GM18508 (cell line): ENCODE results near the gene LRP5.

ENCODE experiments used
- ATAC-seq: cut with Tn5 transposase; IDR thresholded peaks from one replicate; pipeline ENCODE4 v1.9.1; 2021; ENCODE audit warnings: moderate number of reproducible peaks; ENCODE audit not compliant: insufficient read depth, unreplicated experiment

LRP5 gene

GRCh38 chr11:68406324-68407313 lies 94.2 kb downstream of the LRP5 start:
- no peak for ATAC-seq

GRCh38 chr11:68408512-68408911 lies 96.1 kb downstream of the LRP5 start:
- ATAC-seq, result no peak

GRCh38 chr11:68409748-68410344 lies 97.5 kb downstream of the LRP5 start:
- ATAC-seq, result no peak

GRCh38 chr11:68411501-68411991 lies 99.2 kb downstream of the LRP5 start:
- no peak for ATAC-seq

- ATAC-seq, result no peak
These were observed 100.4 kb downstream of the LRP5 start for GRCh38 chr11:68412593-68413475.

- ATAC-seq, result no peak
These were observed 101.2 kb downstream of the LRP5 start for GRCh38 chr11:68413591-68413999.

GRCh38 chr11:68414496-68415221 lies 102.3 kb downstream of the LRP5 start:
- ATAC-seq, result no peak

GRCh38 chr11:68416070-68416578 lies 103.7 kb downstream of the LRP5 start:
- ATAC-seq, result no peak

- no peak for ATAC-seq
These were observed 106.3 kb downstream of the LRP5 start for GRCh38 chr11:68418648-68419047.

- ATAC-seq, result no peak
These were observed 107.8 kb downstream of the LRP5 start for GRCh38 chr11:68420171-68420570.

GRCh38 chr11:68423481-68423880 lies 111.1 kb downstream of the LRP5 start:
- no peak for ATAC-seq

- no peak for ATAC-seq
These were observed 111.8 kb downstream of the LRP5 start for GRCh38 chr11:68424101-68424632.

GRCh38 chr11:68424981-68425865 lies 112.8 kb downstream of the LRP5 start:
- ATAC-seq, result no peak

- no peak for ATAC-seq
These were observed 113.5 kb downstream of the LRP5 start for GRCh38 chr11:68425866-68426380.

- ATAC-seq, result no peak
These were observed 117.3 kb downstream of the LRP5 start for GRCh38 chr11:68429661-68430060.

- ATAC-seq, result no peak
These were observed 118.0 kb downstream of the LRP5 start for GRCh38 chr11:68430384-68430783.

- no peak for ATAC-seq
These were observed 118.4 kb downstream of the LRP5 start for GRCh38 chr11:68430801-68431200.

- ATAC-seq, result no peak
These were observed 119.7 kb downstream of the LRP5 start for GRCh38 chr11:68431984-68432645.
